Nephron progenitor cell (in vitro differentiated cells): ENCODE data around the gene TYSND1.

Source experiments
- DNase-seq: peaks from one replicate; pipeline ENCODE4 v3.0.0; 2021
- H3K27ac Mint-ChIP-seq: 2 replicates; pipeline ENCODE4 v1.8.0; 2021; ENCODE audit warnings: mild to moderate bottlenecking, moderate library complexity, mixed read lengths
- H3K27me3 Mint-ChIP-seq: 2 replicates; pipeline ENCODE4 v1.8.0; 2021; ENCODE audit warnings: mild to moderate bottlenecking, low read depth, mixed read lengths; ENCODE audit not compliant: poor library complexity
- H3K36me3 Mint-ChIP-seq: 2 replicates; pipeline ENCODE4 v1.8.0; 2021; ENCODE audit warnings: low read depth, mixed read lengths
- H3K4me1 Mint-ChIP-seq: 2 replicates; pipeline ENCODE4 v1.8.0; 2021; ENCODE audit warnings: mixed read lengths
- H3K4me3 Mint-ChIP-seq: 2 replicates; pipeline ENCODE4 v1.8.0; 2021; ENCODE audit warnings: mild to moderate bottlenecking, moderate library complexity, mixed read lengths
- H3K9me3 Mint-ChIP-seq: 2 replicates; pipeline ENCODE4 v1.8.0; 2021; ENCODE audit warnings: mild to moderate bottlenecking, moderate library complexity, mixed read lengths
- CTCF ChIP-seq: fragments of 200-600 bp; sonication (generic); IDR thresholded peaks from 2 replicates; pipeline ENCODE4 v1.5.0; 2021; ENCODE audit warnings: antibody characterized with exemption

The TYSND1 gene

GRCh38 chr10:70147259-70147625 is 742 bp upstream of the TYSND1 start:
- peaks cover 17% of the 10 kb centered on the region for H3K4me1 Mint-ChIP-seq
- peak overlapping the region; percentile 94 for H3K27ac Mint-ChIP-seq
- H3K36me3 Mint-ChIP-seq = peaks cover 21% of the 10 kb centered on the region
- H3K9me3 Mint-ChIP-seq = no peaks in the 10 kb centered on the region
- H3K27me3 Mint-ChIP-seq = peaks cover 10% of the 10 kb centered on the region
- H3K4me3 Mint-ChIP-seq = peak overlapping the region; percentile 78
- no peak for DNase-seq
- TF ChIP-seq CTCF = no peak

- Mint-ChIP-seq H3K9me3 (no peaks in the 10 kb centered on the region), H3K4me1 (peaks cover 17% of the 10 kb centered on the region), H3K4me3 (peak overlapping the region; percentile 83), H3K36me3 (peaks cover 11% of the 10 kb centered on the region), H3K27ac (peak overlapping the region; percentile 94), H3K27me3 (peaks cover 10% of the 10 kb centered on the region)
- peak; percentile 78 for DNase-seq
- TF ChIP-seq CTCF = peak; percentile 58
Measured at GRCh38 chr10:70145666-70146488, 623 bp downstream of the TYSND1 start.

GRCh38 chr10:70145166-70145665 is 1.3 kb downstream of the TYSND1 start:
- Mint-ChIP-seq H3K9me3 (no peaks in the 10 kb centered on the region), H3K36me3 (peaks cover 16% of the 10 kb centered on the region), H3K4me3 (peak overlapping the region; percentile 74), H3K27me3 (peaks cover 10% of the 10 kb centered on the region), H3K27ac (no peak overlapping the region), H3K4me1 (peaks cover 19% of the 10 kb centered on the region)
- no peak for DNase-seq
- no peak for TF ChIP-seq CTCF

- peaks cover 11% of the 10 kb centered on the region for H3K36me3 Mint-ChIP-seq
- no peak overlapping the region for H3K27ac Mint-ChIP-seq
- no peak for TF ChIP-seq CTCF
- peaks cover 26% of the 10 kb centered on the region for H3K4me1 Mint-ChIP-seq
- no peak for DNase-seq
- H3K27me3 Mint-ChIP-seq = peaks cover 10% of the 10 kb centered on the region
- H3K4me3 Mint-ChIP-seq = peak overlapping the region; percentile 74
- no peaks in the 10 kb centered on the region for H3K9me3 Mint-ChIP-seq
Measured at GRCh38 chr10:70144372-70145110, 2.0 kb downstream of the TYSND1 start.

- no peak for DNase-seq
- TF ChIP-seq CTCF = no peak
- Mint-ChIP-seq H3K9me3 (no peaks in the 10 kb centered on the region), H3K4me3 (no peak overlapping the region), H3K36me3 (peaks cover 11% of the 10 kb centered on the region), H3K27me3 (peaks cover 10% of the 10 kb centered on the region), H3K4me1 (peaks cover 30% of the 10 kb centered on the region), H3K27ac (no peak overlapping the region)
Measured at GRCh38 chr10:70142555-70142954, 3.9 kb downstream of the TYSND1 start.
